T-helper 2 cell treated with Interferon-gamma antibody and Interleukin-4, amounts not matched to agents 100 ng/mL and 5 ng/mL, for 36 hours (primary cell): Measurements from ENCODE around the gene CD3E. TPM values are rescaled to one million over a fixed set of nuclear protein-coding genes. Genes with fewer than 3 reads are reported as not detected.

Experiments
- intact Hi-C: fragments of 100-400 bp; cut with micrococcal nuclease; formaldehyde crosslinking; loops from one replicate; pipeline ENCODE4 v1.15.1; 2023
- total RNA-seq: library from RNA; stranded (reverse); gene quantifications from 2 replicates; pipeline ENCODE4 v1.2.3, GENCODE V29; 2022

Gene CD3E
- total RNA-seq, 1 donor from 2014 or later, result 576 TPM

DNA sequence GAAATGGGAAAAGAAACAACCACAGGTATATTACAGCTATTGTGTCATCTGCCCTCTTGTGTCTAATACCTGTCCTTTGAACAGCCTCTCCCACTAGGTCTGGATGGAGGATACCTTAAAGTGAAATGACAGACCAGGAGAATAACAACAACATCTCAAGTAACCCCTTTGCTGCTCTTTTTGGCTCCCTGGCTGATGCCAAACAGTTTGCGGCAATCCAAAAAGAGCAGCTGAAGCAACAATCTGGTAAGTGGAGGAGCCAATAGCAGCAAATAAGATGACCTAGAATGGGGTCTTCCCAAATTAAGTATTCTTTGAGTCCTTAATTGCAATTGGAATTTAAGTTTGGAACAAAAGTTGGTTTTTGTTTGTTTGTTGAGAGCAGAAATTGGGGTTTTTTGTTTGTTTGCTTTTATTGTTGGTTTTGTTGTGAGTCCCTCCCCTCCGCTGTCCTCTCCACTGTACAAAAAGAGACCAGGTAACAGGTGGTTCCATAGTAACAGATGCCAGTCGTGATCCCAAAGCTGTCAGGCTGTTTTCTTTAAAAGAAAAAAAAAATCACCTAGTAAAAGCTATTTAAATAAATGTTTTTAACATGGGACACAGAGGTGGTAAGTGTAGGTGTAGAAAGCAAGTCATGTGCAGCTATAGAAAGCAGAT is 60.6 kb downstream of the CD3E start:
- intact Hi-C loops, result no loop called here

Other genes with a start within 250 kb of the CD3E start
- not detected in 2 replicates for gene TMPRSS4, start 227.7 kb upstream of the CD3E start, total RNA-seq
- 3.9 TPM in 2 replicates for gene SMIM35, start 217.8 kb upstream of the CD3E start, total RNA-seq
- 0.11 TPM in 1 of 2 replicates, not detected in the other for gene SCN4B, start 151.9 kb upstream of the CD3E start, total RNA-seq
- not detected in 2 replicates for gene SCN2B, start 128.1 kb upstream of the CD3E start, total RNA-seq
- gene JAML, start 79.7 kb upstream of the CD3E start, total RNA-seq, result 73.7 and 78.9 TPM in 2 replicates
- 16.5 and 19.4 TPM in 2 replicates for gene MPZL3, start 52.4 kb upstream of the CD3E start, total RNA-seq
- 3.8 and 5.2 TPM in 2 replicates for gene MPZL2, start 40.4 kb upstream of the CD3E start, total RNA-seq
- gene CD3D, start 38.0 kb downstream of the CD3E start, total RNA-seq, result 474 and 495 TPM in 2 replicates
- 221 and 225 TPM in 2 replicates for gene CD3G, start 39.6 kb downstream of the CD3E start, total RNA-seq
- gene UBE4A, start 54.9 kb downstream of the CD3E start, total RNA-seq, result 44.1 and 44.9 TPM in 2 replicates
- 284 and 288 TPM in 2 replicates for gene ATP5MG, start 96.9 kb downstream of the CD3E start, total RNA-seq
- gene KMT2A, start 131.8 kb downstream of the CD3E start, total RNA-seq, result 94.1 and 94.9 TPM in 2 replicates
- 0.66 and 0.75 TPM in 2 replicates for gene TTC36, start 222.7 kb downstream of the CD3E start, total RNA-seq
- 5.5 and 7.9 TPM in 2 replicates for gene TMEM25, start 226.5 kb downstream of the CD3E start, total RNA-seq